ENCODE measurements around the gene TMEM273. TPM values are rescaled to one million over a fixed set of nuclear protein-coding genes. Genes with fewer than 3 reads are reported as not detected.

The TMEM273 gene
- total RNA-seq, 1 donor from 2014 or later = not detected

DNA sequence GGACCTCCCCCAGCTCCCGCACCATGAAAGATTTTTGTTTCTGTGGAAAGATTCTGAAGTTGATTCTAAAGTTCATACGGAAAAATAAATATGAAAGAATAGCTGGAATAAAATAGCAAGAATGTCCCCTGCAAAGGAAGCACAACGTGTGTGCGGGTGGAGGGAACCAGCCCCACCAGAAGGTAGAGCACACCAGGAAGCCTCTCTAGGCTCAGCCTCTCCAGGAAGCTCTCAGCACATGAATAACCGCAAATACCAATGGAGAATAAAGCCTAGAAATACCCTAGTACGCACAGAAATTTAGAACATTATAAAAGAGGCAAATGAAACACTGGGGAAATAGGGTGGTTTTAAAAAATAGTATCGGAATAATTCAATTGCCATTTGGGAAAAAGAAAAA lies 29.8 kb downstream of the TMEM273 start:
- TF ChIP-seq, protein P1, sequence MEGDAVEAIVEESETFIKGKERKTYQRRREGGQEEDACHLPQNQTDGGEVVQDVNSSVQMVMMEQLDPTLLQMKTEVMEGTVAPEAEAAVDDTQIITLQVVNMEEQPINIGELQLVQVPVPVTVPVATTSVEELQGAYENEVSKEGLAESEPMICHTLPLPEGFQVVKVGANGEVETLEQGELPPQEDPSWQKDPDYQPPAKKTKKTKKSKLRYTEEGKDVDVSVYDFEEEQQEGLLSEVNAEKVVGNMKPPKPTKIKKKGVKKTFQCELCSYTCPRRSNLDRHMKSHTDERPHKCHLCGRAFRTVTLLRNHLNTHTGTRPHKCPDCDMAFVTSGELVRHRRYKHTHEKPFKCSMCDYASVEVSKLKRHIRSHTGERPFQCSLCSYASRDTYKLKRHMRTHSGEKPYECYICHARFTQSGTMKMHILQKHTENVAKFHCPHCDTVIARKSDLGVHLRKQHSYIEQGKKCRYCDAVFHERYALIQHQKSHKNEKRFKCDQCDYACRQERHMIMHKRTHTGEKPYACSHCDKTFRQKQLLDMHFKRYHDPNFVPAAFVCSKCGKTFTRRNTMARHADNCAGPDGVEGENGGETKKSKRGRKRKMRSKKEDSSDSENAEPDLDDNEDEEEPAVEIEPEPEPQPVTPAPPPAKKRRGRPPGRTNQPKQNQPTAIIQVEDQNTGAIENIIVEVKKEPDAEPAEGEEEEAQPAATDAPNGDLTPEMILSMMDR (IDR thresholded peaks at IDR 0.05; ENCODE audit: insufficient read depth, low read length, severe bottlenecking) = no peak
- FAIRE-seq (no peak), DNase-seq (ENCODE audit: low read depth) (no peak)
- Histone ChIP-seq H3K4me3 (ENCODE audit: low read depth, low read length) (no peak overlapping the region), H3K27me3 (ENCODE audit: control insufficient read depth, insufficient read depth, low read length) (no peaks in the 10 kb centered on the region), H3K36me3 (ENCODE audit: control insufficient read depth, insufficient read depth, low read length) (no peaks in the 10 kb centered on the region)

DNA sequence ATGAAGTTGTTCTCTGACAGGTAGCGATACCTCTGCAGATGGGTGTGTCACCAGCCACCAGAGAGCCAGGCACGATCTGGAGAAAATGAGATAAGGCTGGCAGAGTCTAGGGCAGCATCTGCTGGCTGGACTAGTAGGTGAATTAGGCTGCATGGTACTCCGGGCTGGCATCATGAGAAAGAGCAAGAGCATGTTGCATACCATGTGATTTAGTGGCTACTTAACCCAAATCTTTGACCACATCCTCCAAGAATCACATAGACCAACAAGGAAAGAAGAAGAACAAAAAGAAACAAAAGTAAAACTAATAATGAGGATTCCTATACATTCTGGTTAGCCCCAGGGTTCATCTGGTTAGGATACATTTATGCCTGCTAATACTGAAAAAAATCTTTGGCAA lies 31.0 kb downstream of the TMEM273 start:
- FAIRE-seq = no peak
- TF ChIP-seq, protein P1 (IDR thresholded peaks at IDR 0.05; ENCODE audit: insufficient read depth, low read length, severe bottlenecking) = no peak
- no peak for DNase-seq (ENCODE audit: low read depth)
- H3K27me3 ChIP-seq (ENCODE audit: control insufficient read depth, insufficient read depth, low read length) = no peaks in the 10 kb centered on the region
- H3K36me3 ChIP-seq (ENCODE audit: control insufficient read depth, insufficient read depth, low read length) = no peaks in the 10 kb centered on the region
- H3K4me3 ChIP-seq (ENCODE audit: low read depth, low read length) = no peak overlapping the region

GRCh38 chr10:49154641-49155040 lies 33.5 kb downstream of the TMEM273 start:
- TF ChIP-seq, protein P1 (IDR thresholded peaks at IDR 0.05; ENCODE audit: insufficient read depth, low read length, severe bottlenecking) = no peak
- Histone ChIP-seq H3K4me3 (ENCODE audit: low read depth, low read length) (no peak overlapping the region), H3K27me3 (ENCODE audit: control insufficient read depth, insufficient read depth, low read length) (no peaks in the 10 kb centered on the region), H3K36me3 (ENCODE audit: control insufficient read depth, insufficient read depth, low read length) (no peaks in the 10 kb centered on the region)
- DNase-seq (ENCODE audit: low read depth) = no peak
- FAIRE-seq = no peak

GRCh38 chr10:49153971-49154370 lies 34.2 kb downstream of the TMEM273 start:
- no peaks in the 10 kb centered on the region for H3K27me3 ChIP-seq (ENCODE audit: control insufficient read depth, insufficient read depth, low read length)
- no peak for DNase-seq (ENCODE audit: low read depth)
- TF ChIP-seq, protein P1 (IDR thresholded peaks at IDR 0.05; ENCODE audit: insufficient read depth, low read length, severe bottlenecking) = no peak
- H3K4me3 ChIP-seq (ENCODE audit: low read depth, low read length) = no peak overlapping the region
- H3K36me3 ChIP-seq (ENCODE audit: control insufficient read depth, insufficient read depth, low read length) = no peaks in the 10 kb centered on the region
- FAIRE-seq = no peak

- Histone ChIP-seq H3K36me3 (ENCODE audit: control insufficient read depth, insufficient read depth, low read length) (no peaks in the 10 kb centered on the region), H3K27me3 (ENCODE audit: control insufficient read depth, insufficient read depth, low read length) (no peaks in the 10 kb centered on the region), H3K4me3 (ENCODE audit: low read depth, low read length) (no peak overlapping the region)
- TF ChIP-seq, protein P1 (IDR thresholded peaks at IDR 0.05; ENCODE audit: insufficient read depth, low read length, severe bottlenecking) = no peak
- DNase-seq (ENCODE audit: low read depth) (no peak), FAIRE-seq (no peak)
These were observed 35.1 kb downstream of the TMEM273 start for GRCh38 chr10:49153115-49153514.

DNA sequence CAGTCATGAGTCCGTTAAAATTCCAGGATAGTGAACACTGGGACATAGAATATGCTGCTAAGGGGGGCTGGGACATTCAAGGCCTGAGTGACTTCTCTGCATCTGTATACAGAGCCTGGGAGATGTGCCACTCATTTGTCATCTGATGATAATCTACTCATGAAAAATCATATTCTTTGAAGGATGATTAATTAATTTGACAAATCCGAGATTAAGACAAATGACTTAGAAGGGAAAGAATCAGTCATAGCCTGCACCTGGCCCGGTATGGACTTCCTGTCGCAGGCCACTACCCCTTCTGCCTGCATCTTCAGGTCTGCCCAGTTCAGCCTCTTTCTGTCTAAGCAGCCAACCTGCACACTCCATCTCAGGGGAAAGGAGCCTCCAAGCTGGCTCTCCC lies 35.5 kb downstream of the TMEM273 start:
- FAIRE-seq (peak; percentile 7), DNase-seq (ENCODE audit: low read depth) (no peak)
- H3K4me3 ChIP-seq (ENCODE audit: low read depth, low read length) = no peak overlapping the region
- no peaks in the 10 kb centered on the region for H3K27me3 ChIP-seq (ENCODE audit: control insufficient read depth, insufficient read depth, low read length)
- TF ChIP-seq, protein P1 (IDR thresholded peaks at IDR 0.05; ENCODE audit: insufficient read depth, low read length, severe bottlenecking) = no peak
- H3K36me3 ChIP-seq (ENCODE audit: control insufficient read depth, insufficient read depth, low read length) = no peaks in the 10 kb centered on the region

All from bronchial epithelial cell (primary cell).